GM19099 (cell line): Measurements from ENCODE around the gene GABRB3.

Source experiments
- POLR2A ChIP-seq: IDR thresholded peaks from 3 replicates; pipeline ENCODE4 v1.6.1; 2011; ENCODE audit warnings: low read depth; ENCODE audit not compliant: insufficient read length; ENCODE audit errors: extremely low read depth

GABRB3 gene

DNA sequence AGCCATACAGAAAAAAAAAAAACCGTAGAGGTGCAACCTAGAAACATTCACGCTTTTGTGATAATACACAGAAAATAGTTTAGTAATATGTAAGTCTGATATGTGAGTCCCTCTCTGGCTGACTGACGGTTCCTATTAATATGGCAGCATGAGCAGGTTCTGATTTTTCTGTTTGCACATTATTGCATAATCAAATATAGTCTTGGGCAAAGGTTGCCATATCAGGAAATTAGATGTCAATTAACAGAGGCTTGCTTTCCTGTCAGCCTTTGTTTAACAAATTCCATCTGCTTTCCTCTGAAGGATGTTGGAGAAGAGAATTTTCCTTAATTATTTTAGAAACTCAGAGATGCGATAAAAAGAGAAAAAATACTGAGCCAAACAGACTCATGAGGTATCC, 14.8 kb downstream of the GABRB3 start:
- no peak for TF ChIP-seq POLR2A

GRCh38 chr15:26757141-26757540, 15.7 kb downstream of the GABRB3 start:
- TF ChIP-seq POLR2A: no peak

- no peak for TF ChIP-seq POLR2A
These were observed 28.0 kb downstream of the GABRB3 start for GRCh38 chr15:26744894-26745293.

GRCh38 chr15:26739791-26740190, 33.1 kb downstream of the GABRB3 start:
- TF ChIP-seq POLR2A: no peak

- no peak for TF ChIP-seq POLR2A
These were observed 33.9 kb downstream of the GABRB3 start for GRCh38 chr15:26738996-26739395.

GRCh38 chr15:26736502-26737248, 36.2 kb downstream of the GABRB3 start:
- TF ChIP-seq POLR2A: no peak

DNA sequence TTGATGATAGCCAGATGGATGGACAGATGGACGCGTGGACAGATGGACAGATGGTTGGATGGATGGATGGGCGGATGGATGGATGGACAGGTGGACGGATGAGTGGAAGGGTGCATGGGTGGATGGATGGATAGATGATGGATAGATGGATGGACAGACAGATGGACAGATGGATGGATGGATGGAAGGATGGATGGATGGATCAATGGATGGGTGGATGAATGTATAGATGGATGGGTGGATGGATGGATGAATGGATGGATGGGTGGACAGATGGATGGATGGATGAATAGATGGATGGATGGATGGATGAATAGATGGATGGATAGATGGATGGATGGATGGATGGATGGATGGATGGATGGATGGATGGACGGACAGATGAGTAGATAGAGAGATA, 40.9 kb downstream of the GABRB3 start:
- no peak for TF ChIP-seq POLR2A

DNA sequence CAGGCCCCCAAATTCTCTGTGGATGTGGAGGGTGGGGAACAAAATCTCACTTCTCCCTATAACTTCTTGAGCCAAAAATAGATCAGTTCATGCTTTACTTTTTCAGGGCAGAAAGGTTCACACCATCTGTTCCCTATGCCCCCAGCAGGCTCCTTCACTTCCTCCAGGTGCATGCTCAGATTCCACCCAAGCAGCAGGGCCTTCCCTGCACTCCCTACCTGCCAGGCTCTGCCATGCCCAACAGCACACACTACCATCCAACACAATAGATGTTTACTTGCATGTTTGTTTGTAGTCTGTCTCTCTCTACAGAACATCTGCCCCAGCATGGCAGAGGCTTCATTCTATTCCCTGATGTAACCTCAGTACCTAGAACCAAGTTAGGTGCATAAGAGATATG, 43.3 kb downstream of the GABRB3 start:
- TF ChIP-seq POLR2A: no peak

DNA sequence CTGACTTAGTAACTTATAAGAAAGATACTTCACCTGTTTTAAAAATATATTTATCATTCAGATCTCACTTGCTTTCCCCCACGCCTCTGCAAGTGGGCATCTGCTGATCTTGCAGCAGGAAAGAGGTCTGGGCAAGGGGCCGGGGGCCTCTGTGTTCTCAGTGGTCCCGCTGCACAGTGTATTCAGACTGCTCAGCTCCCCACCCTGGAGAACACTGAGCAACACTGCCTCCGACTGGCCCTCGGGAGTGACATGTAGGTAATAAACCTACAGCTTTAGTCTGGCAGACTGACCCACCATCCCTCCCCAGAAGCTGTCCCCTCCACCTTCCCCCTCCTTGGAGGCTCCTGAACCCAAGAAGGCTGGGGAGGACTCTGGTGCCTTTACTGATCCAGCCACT, 43.8 kb downstream of the GABRB3 start:
- no peak for TF ChIP-seq POLR2A

DNA sequence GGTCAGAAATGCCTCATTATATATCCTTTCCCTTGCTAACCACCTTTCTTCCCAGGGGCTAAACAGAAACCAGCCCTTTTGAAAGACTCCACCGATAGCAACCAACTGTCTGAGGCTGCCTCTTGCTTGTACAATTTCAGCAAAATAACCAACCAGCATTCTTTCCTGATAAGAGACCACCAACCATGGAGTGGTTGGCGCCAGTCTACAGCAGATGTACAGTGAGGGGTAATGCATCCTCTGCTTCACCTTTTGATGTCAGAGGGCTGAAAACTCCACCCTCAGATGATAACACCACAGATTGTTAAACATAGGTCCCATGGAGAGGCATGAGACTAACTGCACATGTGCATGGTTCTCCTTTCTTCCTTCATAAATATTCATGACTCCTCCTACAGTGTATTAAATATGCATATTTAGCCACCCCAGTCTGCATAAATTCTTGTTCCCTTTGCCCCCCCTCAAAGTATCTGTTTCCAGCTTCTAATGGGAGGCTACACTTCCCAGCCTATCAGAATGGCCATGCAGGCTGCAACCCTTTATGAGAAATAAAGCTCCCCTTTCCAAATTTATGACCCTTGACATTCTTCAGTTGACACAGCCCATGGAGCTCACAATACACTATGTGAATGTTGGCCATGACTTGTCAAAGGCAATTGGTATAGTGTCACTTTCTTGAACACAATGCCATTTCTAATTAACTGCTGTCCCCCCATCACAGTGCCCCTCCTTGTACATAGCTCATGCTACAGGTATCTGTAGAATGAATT, 48.3 kb downstream of the GABRB3 start:
- TF ChIP-seq POLR2A: no peak

GRCh38 chr15:26722621-26723160, 50.2 kb downstream of the GABRB3 start:
- no peak for TF ChIP-seq POLR2A

GRCh38 chr15:26721232-26721967, 51.5 kb downstream of the GABRB3 start:
- no peak for TF ChIP-seq POLR2A

GRCh38 chr15:26720546-26720945, 52.3 kb downstream of the GABRB3 start:
- TF ChIP-seq POLR2A: no peak

GRCh38 chr15:26716069-26716468, 56.8 kb downstream of the GABRB3 start:
- no peak for TF ChIP-seq POLR2A

DNA sequence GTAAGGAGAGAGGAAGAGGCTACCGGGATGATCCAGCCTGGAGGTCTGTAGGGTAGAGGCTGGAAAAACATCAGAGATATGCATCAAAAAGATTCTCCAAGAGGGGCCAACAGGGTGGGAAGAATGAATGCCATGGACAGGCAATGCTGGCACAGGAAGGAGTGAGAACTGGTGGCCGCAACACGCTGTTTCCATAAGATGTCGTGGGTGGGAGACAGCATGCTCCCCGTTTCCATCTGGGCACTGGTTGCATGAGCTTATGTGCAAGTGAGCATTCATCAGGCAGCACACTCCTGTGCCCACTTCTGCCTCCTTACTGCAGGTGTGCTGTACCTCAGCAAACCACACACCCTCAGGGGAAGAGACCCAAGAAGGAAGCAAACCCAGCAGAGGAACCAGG, 59.4 kb downstream of the GABRB3 start:
- no peak for TF ChIP-seq POLR2A
